BLaER1 treated with 17β-estradiol and CSF1 and Interleukin-3, amounts not matched to agents 10 nM and 100 nM (cell line): ENCODE results near the gene INKA1.

Source experiments
- H3K27ac ChIP-seq, 11 experiments: shearing (Covaris generic); formaldehyde crosslinking; 2 replicates each; pipeline ENCODE4 v1.8.1; 2022
- H3K27me3 ChIP-seq, 11 experiments: shearing (Covaris generic); formaldehyde crosslinking; 2 replicates each; pipeline ENCODE4 v1.8.1; 2022
- H3K36me3 ChIP-seq, 11 experiments: shearing (Covaris generic); formaldehyde crosslinking; 2 replicates each; pipeline ENCODE4 v1.8.1; 2022
- H3K4me1 ChIP-seq, 10 experiments: shearing (Covaris generic); formaldehyde crosslinking; 2 replicates each; pipeline ENCODE4 v1.8.1; 2022
- H3K4me2 ChIP-seq, 11 experiments: shearing (Covaris generic); formaldehyde crosslinking; 2 replicates each; pipeline ENCODE4 v1.8.1; 2022
- H3K4me3 ChIP-seq, 10 experiments: shearing (Covaris generic); formaldehyde crosslinking; 2 replicates each; pipeline ENCODE4 v1.8.1; 2022
- H3K9ac ChIP-seq, 11 experiments: shearing (Covaris generic); formaldehyde crosslinking; 2 replicates each; pipeline ENCODE4 v1.8.1; 2022
- H3K9me3 ChIP-seq, 11 experiments: shearing (Covaris generic); formaldehyde crosslinking; replicated peaks in 1 of 11; 2 replicates each; pipeline ENCODE4 v1.8.1; 2022
- H4K20me1 ChIP-seq, 11 experiments: shearing (Covaris generic); formaldehyde crosslinking; 2 replicates each; pipeline ENCODE4 v1.8.1; 2022
- Cebpa-rat ChIP-seq, 11 experiments: shearing (Covaris generic); IDR thresholded peaks; 2 replicates each; pipeline ENCODE4 v1.8.1; 2022

Gene INKA1

GRCh38 chr3:49792371-49793150, 10.5 kb upstream of the INKA1 start:
- Histone ChIP-seq H3K4me2 (no peak overlapping the region), H3K36me3 (no peaks in the 10 kb centered on the region), H3K9ac (no peak overlapping the region), H3K4me3 (no peak overlapping the region), H3K27me3 (no peaks in the 10 kb centered on the region), H3K9me3 (no peaks in the 10 kb centered on the region), H4K20me1 (no peaks in the 10 kb centered on the region), H3K4me1 (peaks cover under 1 to 34% (median 28%) of the 10 kb centered on the region in 10 experiments), H3K27ac (no peak overlapping the region)
- no peak for TF ChIP-seq Cebpa-rat (IDR thresholded peaks at IDR 0.05)

- Histone ChIP-seq H3K4me1 (peaks cover 0 to 37% (median 29%) of the 10 kb centered on the region in 10 experiments; a peak in 16 of 20 replicates), H3K4me3 (no peak overlapping the region), H3K9me3 (no peaks in the 10 kb centered on the region), H4K20me1 (no peaks in the 10 kb centered on the region), H3K4me2 (no peak overlapping the region), H3K36me3 (no peaks in the 10 kb centered on the region), H3K9ac (no peak overlapping the region), H3K27ac (no peak overlapping the region), H3K27me3 (no peaks in the 10 kb centered on the region)
- no peak for TF ChIP-seq Cebpa-rat (IDR thresholded peaks at IDR 0.05)
Measured at GRCh38 chr3:49793486-49794085, 9.5 kb upstream of the INKA1 start.

- Histone ChIP-seq H3K9ac (no peak overlapping the region), H3K4me2 (no peak overlapping the region), H3K36me3 (no peaks in the 10 kb centered on the region), H3K4me3 (no peak overlapping the region), H3K4me1 (peaks cover 5 to 44% (median 35%) of the 10 kb centered on the region in 10 experiments; a peak in 18 of 20 replicates), H3K9me3 (no peaks in the 10 kb centered on the region), H3K27ac (no peak overlapping the region), H4K20me1 (no peaks in the 10 kb centered on the region), H3K27me3 (no peaks in the 10 kb centered on the region)
- TF ChIP-seq Cebpa-rat (IDR thresholded peaks at IDR 0.05): no peak
Measured at GRCh38 chr3:49794431-49794830, 8.6 kb upstream of the INKA1 start.

GRCh38 chr3:49794926-49795905, 7.8 kb upstream of the INKA1 start:
- H3K4me2 ChIP-seq: no peak overlapping the region
- H4K20me1 ChIP-seq: no peaks in the 10 kb centered on the region
- H3K36me3 ChIP-seq: no peaks in the 10 kb centered on the region
- H3K9ac ChIP-seq: no peak overlapping the region
- H3K27me3 ChIP-seq: no peaks in the 10 kb centered on the region
- peaks cover 6 to 38% (median 29%) of the 10 kb centered on the region in 10 experiments; a peak in 18 of 20 replicates for H3K4me1 ChIP-seq
- no peak overlapping the region for H3K27ac ChIP-seq
- no peak for TF ChIP-seq Cebpa-rat (IDR thresholded peaks at IDR 0.05)
- H3K9me3 ChIP-seq: no peaks in the 10 kb centered on the region
- H3K4me3 ChIP-seq: no peak overlapping the region

- no peaks in the 10 kb centered on the region for H4K20me1 ChIP-seq
- peaks cover 0 to 3% (median 0%) of the 10 kb centered on the region in 11 experiments; a peak in 1 of 22 replicates for H3K36me3 ChIP-seq
- peaks cover 6 to 16% (median 11%) of the 10 kb centered on the region in 11 experiments; a peak in 16 of 22 replicates for H3K27me3 ChIP-seq
- H3K9ac ChIP-seq: 0 out of 22 replicates have a peak overlapping the region, but pooled peaks of 3 of the 11 experiments have one; percentile 1 to 21 (median 5)
- H3K9me3 ChIP-seq: no peaks in the 10 kb centered on the region
- TF ChIP-seq Cebpa-rat (IDR thresholded peaks at IDR 0.05): no peak
- no peak overlapping the region for H3K4me3 ChIP-seq
- H3K27ac ChIP-seq: 0 out of 22 replicates have a peak overlapping the region, but pooled peaks of 1 of the 11 experiments have one; percentile 2
- H3K4me2 ChIP-seq: peak overlapping the region in 6 of 11 experiments; percentile 1 to 28 (median 7); a peak in 4 of 22 replicates
- H3K4me1 ChIP-seq: peaks cover 11 to 37% (median 32%) of the 10 kb centered on the region in 10 experiments
Measured at GRCh38 chr3:49799105-49799504, 4.0 kb upstream of the INKA1 start.

- no peak for TF ChIP-seq Cebpa-rat (IDR thresholded peaks at IDR 0.05)
- Histone ChIP-seq H3K4me1 (peaks cover 17 to 44% (median 38%) of the 10 kb centered on the region in 10 experiments), H3K27ac (0 out of 22 replicates have a peak within 1 kb of the TSS, but pooled peaks of 1 of the 11 experiments have one; percentile 2)
Measured at GRCh38 chr3:49799761-49800160, 3.3 kb upstream of the INKA1 start, which contains the start of gene CDHR4. Gene CDHR4, minus strand, starts transcription at chr3:49799873. Its CDS starts 61 bp downstream, at chr3:49799812.

GRCh38 chr3:49801160-49801559, 1.9 kb upstream of the INKA1 start:
- peak overlapping the region in 3 of 11 experiments; percentile 19 to 57 (median 44); a peak in 3 of 22 replicates for H3K9ac ChIP-seq
- H3K27ac ChIP-seq: no peak overlapping the region
- H3K36me3 ChIP-seq: peaks cover 0 to 12% (median 8%) of the 10 kb centered on the region in 11 experiments; a peak in 10 of 22 replicates
- no peaks in the 10 kb centered on the region for H4K20me1 ChIP-seq
- peak overlapping the region in 7 of 11 experiments; percentile 19 to 100 (median 100); a peak in 11 of 22 replicates for H3K4me2 ChIP-seq
- peaks cover 6 to 16% (median 11%) of the 10 kb centered on the region in 11 experiments; a peak in 16 of 22 replicates for H3K27me3 ChIP-seq
- no peak for TF ChIP-seq Cebpa-rat (IDR thresholded peaks at IDR 0.05)
- no peak overlapping the region for H3K4me3 ChIP-seq
- peaks cover 30 to 54% (median 48%) of the 10 kb centered on the region in 10 experiments for H3K4me1 ChIP-seq
- no peaks in the 10 kb centered on the region for H3K9me3 ChIP-seq

More at GRCh38 chr3:49799761-49800160, 3.3 kb upstream of the INKA1 start, which contains the start of gene CDHR4:
- 0 out of 22 replicates have a peak within 1 kb of the TSS, but pooled peaks of 3 of the 11 experiments have one; percentile 1 to 21 (median 5) for H3K9ac ChIP-seq
- peaks cover 6 to 16% (median 11%) of the 10 kb centered on the region in 11 experiments; a peak in 16 of 22 replicates for H3K27me3 ChIP-seq
- no peak within 1 kb of the TSS for H3K4me3 ChIP-seq
- H3K4me2 ChIP-seq: peak within 1 kb of the TSS in 6 of 11 experiments; percentile 1 to 28 (median 7); a peak in 4 of 22 replicates
- H4K20me1 ChIP-seq: no peaks in the 10 kb centered on the region
- no peaks in the 10 kb centered on the region for H3K9me3 ChIP-seq
- peaks cover 0 to 9% (median 5%) of the 10 kb centered on the region in 11 experiments; a peak in 10 of 22 replicates for H3K36me3 ChIP-seq
